MM.1S (cell line): ENCODE results near the gene WIPF2.

Source experiments
- DNase-seq: peaks from one replicate; pipeline ENCODE4 v3.0.0-alpha.2; 2015
- H2AFZ ChIP-seq: fragments of 300-600 bp; sonication (generic); 2 replicates; pipeline ENCODE4 v1.6.0; 2016; ENCODE audit warnings: antibody characterized with exemption, low read length
- H3F3A ChIP-seq: fragments of 300-600 bp; sonication (generic); 2 replicates; pipeline ENCODE4 v1.6.1; 2016; ENCODE audit warnings: mild to moderate bottlenecking, antibody characterized with exemption, low read length, moderate library complexity, mixed read lengths; ENCODE audit not compliant: insufficient read depth
- H3K27ac ChIP-seq: fragments of 300-600 bp; sonication (generic); 2 replicates; pipeline ENCODE4 v1.5.1; 2016; ENCODE audit warnings: mild to moderate bottlenecking, low read length
- H3K27me3 ChIP-seq: fragments of 300-600 bp; sonication (generic); replicated peaks from 2 replicates; pipeline ENCODE4 v1.6.0; 2016; ENCODE audit warnings: low read length; ENCODE audit not compliant: insufficient read depth
- H3K36me3 ChIP-seq: fragments of 300-600 bp; sonication (generic); replicated peaks from 2 replicates; pipeline ENCODE4 v1.6.1; 2016; ENCODE audit warnings: mild to moderate bottlenecking, low read length, mixed read lengths; ENCODE audit not compliant: insufficient read depth
- H3K4me1 ChIP-seq: fragments of 300-600 bp; sonication (generic); 2 replicates; pipeline ENCODE4 v1.6.1; 2016; ENCODE audit warnings: low read length, mixed read lengths
- H3K4me2 ChIP-seq: fragments of 300-600 bp; sonication (generic); 2 replicates; pipeline ENCODE4 v1.6.0; 2016; ENCODE audit warnings: low read depth, low read length
- H3K4me3 ChIP-seq: fragments of 300-600 bp; sonication (generic); 2 replicates; pipeline ENCODE4 v1.5.1; 2016; ENCODE audit warnings: low read length, mixed read lengths
- H3K79me2 ChIP-seq: fragments of 300-600 bp; sonication (generic); 2 replicates; pipeline ENCODE4 v1.6.1; 2016; ENCODE audit warnings: mixed run types, low read length, mixed read lengths
- H3K9ac ChIP-seq: fragments of 300-600 bp; sonication (generic); 2 replicates; pipeline ENCODE4 v1.6.1; 2016; ENCODE audit warnings: low read length, mixed read lengths
- H3K9me2 ChIP-seq: fragments of 300-600 bp; sonication (generic); replicated peaks from 2 replicates; pipeline ENCODE4 v1.6.1; 2016; ENCODE audit warnings: mild to moderate bottlenecking, low read length, mixed read lengths; ENCODE audit not compliant: insufficient read depth
- H3K9me3 ChIP-seq: fragments of 300-600 bp; sonication (generic); replicated peaks from 2 replicates; pipeline ENCODE4 v1.6.1; 2016; ENCODE audit warnings: mild to moderate bottlenecking, low read length, mixed read lengths; ENCODE audit not compliant: insufficient read depth
- H4K20me1 ChIP-seq: fragments of 300-600 bp; sonication (generic); 2 replicates; pipeline ENCODE4 v1.6.1; 2016; ENCODE audit warnings: mild to moderate bottlenecking, low read length, moderate library complexity, mixed read lengths; ENCODE audit not compliant: insufficient read depth
- EZH2 ChIP-seq: fragments of 300-600 bp; sonication (generic); optimal IDR thresholded peaks from 2 replicates; pipeline ENCODE3; 2017; ENCODE audit warnings: low read depth, mild to moderate bottlenecking, antibody characterized with exemption, low read length, mixed read lengths
- EZH2phosphoT487 ChIP-seq: fragments of 300-600 bp; sonication (generic); IDR thresholded peaks from 2 replicates; pipeline ENCODE4 v1.6.1; 2018; ENCODE audit warnings: antibody characterized with exemption, low read length
- TF ChIP-seq, protein P1 (sequence below): fragments of 300-600 bp; sonication (generic); IDR thresholded peaks from 2 replicates; pipeline ENCODE4 v1.5.1; 2016; ENCODE audit warnings: antibody characterized with exemption, low read length, mixed read lengths

Gene WIPF2

DNA sequence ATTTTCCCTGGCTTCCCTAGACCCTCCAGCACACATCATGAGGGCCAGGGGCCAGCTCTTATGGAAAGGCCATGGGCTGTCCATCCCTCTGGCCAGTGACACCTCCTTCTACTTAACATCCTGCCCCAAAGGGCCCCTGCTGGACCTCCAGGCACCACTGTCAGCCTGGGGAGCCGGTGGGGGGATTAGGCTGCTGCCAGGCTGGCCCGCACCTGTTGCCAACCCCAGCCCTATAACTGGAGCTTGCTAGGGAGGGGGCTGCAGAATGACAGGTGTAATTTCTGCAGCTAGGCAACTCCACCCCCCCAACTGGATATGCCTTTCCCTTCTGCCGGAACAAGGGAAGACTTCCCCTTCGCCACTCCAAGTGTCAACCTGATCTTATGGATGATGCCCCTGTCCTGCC is 102.4 kb downstream of the WIPF2 start:
- peak; percentile 21 for DNase-seq
- H3K4me3 ChIP-seq, result peak overlapping the region; percentile 97
- H3F3A ChIP-seq, result peaks cover 60% of the 10 kb centered on the region
- peak overlapping the region; percentile 95 for H3K4me2 ChIP-seq
- H2AFZ ChIP-seq, result no peak overlapping the region
- TF ChIP-seq, protein P1, sequence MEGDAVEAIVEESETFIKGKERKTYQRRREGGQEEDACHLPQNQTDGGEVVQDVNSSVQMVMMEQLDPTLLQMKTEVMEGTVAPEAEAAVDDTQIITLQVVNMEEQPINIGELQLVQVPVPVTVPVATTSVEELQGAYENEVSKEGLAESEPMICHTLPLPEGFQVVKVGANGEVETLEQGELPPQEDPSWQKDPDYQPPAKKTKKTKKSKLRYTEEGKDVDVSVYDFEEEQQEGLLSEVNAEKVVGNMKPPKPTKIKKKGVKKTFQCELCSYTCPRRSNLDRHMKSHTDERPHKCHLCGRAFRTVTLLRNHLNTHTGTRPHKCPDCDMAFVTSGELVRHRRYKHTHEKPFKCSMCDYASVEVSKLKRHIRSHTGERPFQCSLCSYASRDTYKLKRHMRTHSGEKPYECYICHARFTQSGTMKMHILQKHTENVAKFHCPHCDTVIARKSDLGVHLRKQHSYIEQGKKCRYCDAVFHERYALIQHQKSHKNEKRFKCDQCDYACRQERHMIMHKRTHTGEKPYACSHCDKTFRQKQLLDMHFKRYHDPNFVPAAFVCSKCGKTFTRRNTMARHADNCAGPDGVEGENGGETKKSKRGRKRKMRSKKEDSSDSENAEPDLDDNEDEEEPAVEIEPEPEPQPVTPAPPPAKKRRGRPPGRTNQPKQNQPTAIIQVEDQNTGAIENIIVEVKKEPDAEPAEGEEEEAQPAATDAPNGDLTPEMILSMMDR, result no peak
- TF ChIP-seq EZH2phosphoT487 (no peak), EZH2 (no peak)
- peak overlapping the region; percentile 98 for H3K27ac ChIP-seq
- no peaks in the 10 kb centered on the region for H3K9me2 ChIP-seq
- no peaks in the 10 kb centered on the region for H4K20me1 ChIP-seq
- H3K36me3 ChIP-seq, result no peaks in the 10 kb centered on the region
- peak overlapping the region; percentile 98 for H3K9ac ChIP-seq
- peaks cover 41% of the 10 kb centered on the region for H3K4me1 ChIP-seq
- H3K27me3 ChIP-seq, result no peaks in the 10 kb centered on the region
- H3K79me2 ChIP-seq, result peaks cover 93% of the 10 kb centered on the region
- no peaks in the 10 kb centered on the region for H3K9me3 ChIP-seq

- Histone ChIP-seq H3K79me2 (peaks cover 96% of the 10 kb centered on the region), H3K4me2 (peak overlapping the region; percentile 95)
Measured at GRCh38 chr17:40321961-40322357, 102.9 kb downstream of the WIPF2 start.

GRCh38 chr17:40322358-40323315 is 103.5 kb downstream of the WIPF2 start:
- Histone ChIP-seq H3F3A (peaks cover 61% of the 10 kb centered on the region), H3K9ac (peak overlapping the region; percentile 98), H3K4me2 (peak overlapping the region; percentile 95), H3K79me2 (peaks cover 96% of the 10 kb centered on the region), H3K4me3 (peak overlapping the region; percentile 97), H3K27ac (peak overlapping the region; percentile 98), H2AFZ (no peak overlapping the region), H3K36me3 (no peaks in the 10 kb centered on the region), H3K9me3 (no peaks in the 10 kb centered on the region), H3K27me3 (no peaks in the 10 kb centered on the region), H4K20me1 (peaks cover 5% of the 10 kb centered on the region; the same call in 1 of the 2 replicates), H3K4me1 (peaks cover 45% of the 10 kb centered on the region), H3K9me2 (no peaks in the 10 kb centered on the region)
- TF ChIP-seq EZH2, result no peak
- TF ChIP-seq, protein P1, result no peak
- TF ChIP-seq EZH2phosphoT487, result no peak
- DNase-seq, result peak; percentile 96

More at GRCh38 chr17:40321961-40322357, 102.9 kb downstream of the WIPF2 start:
- peak; percentile 65 for DNase-seq
- H3F3A ChIP-seq, result peaks cover 61% of the 10 kb centered on the region
- TF ChIP-seq, protein P1, result no peak
- TF ChIP-seq EZH2 (no peak), EZH2phosphoT487 (no peak)
- peaks cover 41% of the 10 kb centered on the region for H3K4me1 ChIP-seq
- H3K4me3 ChIP-seq, result peak overlapping the region; percentile 97
- H4K20me1 ChIP-seq, result no peaks in the 10 kb centered on the region
- H3K9ac ChIP-seq, result peak overlapping the region; percentile 98
- no peaks in the 10 kb centered on the region for H3K9me2 ChIP-seq
- H3K27me3 ChIP-seq, result no peaks in the 10 kb centered on the region
- peak overlapping the region; percentile 98 for H3K27ac ChIP-seq
- H3K9me3 ChIP-seq, result no peaks in the 10 kb centered on the region
- no peaks in the 10 kb centered on the region for H3K36me3 ChIP-seq
- H2AFZ ChIP-seq, result no peak overlapping the region
